Fibroblast of pulmonary artery (primary cell): ENCODE data around the gene PAQR5.

Source experiments
- DNase-seq: peaks from one replicate; pipeline ENCODE4 v3.0.0-alpha.2; 2010; ENCODE audit warnings: low read depth
- H3K4me3 ChIP-seq: replicated peaks from 2 replicates; pipeline ENCODE4 v1.5.1; 2011; ENCODE audit warnings: low read depth, mild to moderate bottlenecking, control low read depth, low read length, moderate library complexity
- CTCF ChIP-seq: IDR thresholded peaks from 2 replicates; pipeline ENCODE4 v1.5.1; 2011; ENCODE audit warnings: mild to moderate bottlenecking, control low read depth, low read length, inconsistent platforms; ENCODE audit errors: missing control alignments

The PAQR5 gene

DNA sequence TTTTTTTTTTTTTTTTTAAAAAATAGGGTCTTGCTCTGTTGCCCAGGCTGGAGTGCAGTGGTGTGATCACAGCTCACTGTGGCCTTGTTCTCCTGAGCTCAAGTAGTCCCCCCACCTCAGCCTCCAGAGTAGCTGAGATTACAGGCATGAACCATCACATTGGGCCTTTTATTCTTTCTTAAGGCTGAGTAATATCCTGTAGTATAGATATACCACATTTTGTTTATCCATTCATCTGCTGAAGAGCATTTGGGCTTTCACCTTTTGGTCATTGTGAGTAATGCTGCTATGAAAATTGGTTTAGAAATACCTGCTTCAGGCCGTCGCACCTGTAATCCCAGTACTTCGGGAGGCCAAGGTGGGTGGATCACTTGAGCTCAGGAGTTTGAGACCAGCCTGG is 42.6 kb downstream of the PAQR5 start:
- no peak for TF ChIP-seq CTCF
- no peak for DNase-seq
- no peak overlapping the region for H3K4me3 ChIP-seq

- DNase-seq: no peak
- no peak for TF ChIP-seq CTCF
Measured at GRCh38 chr15:69342460-69343076, 43.9 kb downstream of the PAQR5 start.

GRCh38 chr15:69343133-69343532 is 44.4 kb downstream of the PAQR5 start:
- DNase-seq: no peak
- no peak for TF ChIP-seq CTCF
- H3K4me3 ChIP-seq: no peak overlapping the region

More at GRCh38 chr15:69342460-69343076, 43.9 kb downstream of the PAQR5 start:
- H3K4me3 ChIP-seq: no peak overlapping the region

DNA sequence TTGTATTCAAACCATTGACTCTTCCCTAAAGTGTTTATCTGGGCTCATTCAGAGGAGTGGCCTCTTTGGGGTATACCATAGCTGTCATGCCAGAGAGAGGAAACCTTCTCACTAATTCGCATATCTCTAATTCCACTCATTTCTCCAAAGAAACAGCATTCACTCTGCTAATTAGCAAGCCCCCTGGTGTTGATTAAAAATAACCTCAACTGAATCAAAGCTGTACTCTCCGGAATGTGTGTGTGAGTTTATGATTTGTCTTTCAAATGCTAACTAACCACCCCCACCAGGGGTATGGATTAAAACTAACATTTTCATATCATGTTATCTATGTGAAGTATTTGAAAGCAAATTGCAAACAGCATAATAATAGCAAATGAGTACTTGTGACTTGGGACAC is 45.5 kb downstream of the PAQR5 start:
- no peak for TF ChIP-seq CTCF
- DNase-seq: no peak
- no peak overlapping the region for H3K4me3 ChIP-seq

GRCh38 chr15:69346112-69346511 is 47.4 kb downstream of the PAQR5 start:
- no peak overlapping the region for H3K4me3 ChIP-seq
- no peak for TF ChIP-seq CTCF
- peak; percentile 21 for DNase-seq

DNA sequence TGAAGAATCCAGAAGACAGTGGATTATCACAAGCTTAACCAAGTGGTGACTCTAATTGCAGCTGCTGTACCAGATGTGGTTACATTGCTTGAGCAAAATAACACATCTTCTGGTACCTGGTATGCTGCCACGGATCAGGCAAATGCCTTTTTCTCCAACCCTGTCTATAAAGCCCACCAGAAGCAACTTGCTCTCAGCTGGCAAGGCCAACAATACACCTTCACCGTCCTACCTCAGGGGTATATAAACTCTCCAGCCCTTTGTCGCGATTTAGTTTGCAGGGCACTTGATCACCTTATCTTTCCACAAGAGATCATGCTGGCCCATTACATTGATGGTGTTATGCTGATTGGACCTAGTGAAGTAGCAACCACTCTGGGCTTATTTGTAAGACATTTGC is 52.6 kb downstream of the PAQR5 start:
- DNase-seq: no peak
- TF ChIP-seq CTCF: no peak
- H3K4me3 ChIP-seq: no peak overlapping the region

- TF ChIP-seq CTCF: no peak
- H3K4me3 ChIP-seq: no peak overlapping the region
- DNase-seq: no peak
Measured at GRCh38 chr15:69351884-69352283, 53.2 kb downstream of the PAQR5 start.
